ENCODE measurements around the gene CPA2.

GRCh38 chr7:130286881-130287280 lies 20.2 kb downstream of the CPA2 start:
- no peak for TF ChIP-seq POLR2A (IDR thresholded peaks at IDR 0.05)
- TF ChIP-seq CTCF (IDR thresholded peaks at IDR 0.05), result no peak
- no peak for TF ChIP-seq POLR2AphosphoS5 (IDR thresholded peaks at IDR 0.05)
